Psoas muscle (tissue), 8 donors: ENCODE results near the gene CBX6. TPM values are rescaled to one million over a fixed set of nuclear protein-coding genes. Genes with fewer than 3 reads are reported as not detected.

Experiments
- ATAC-seq, 4 donors: fragments of 200-7000 bp; cut with Tn5 transposase; one replicate each; pipeline ENCODE4 v1.9.1; 2020; ENCODE audit warnings: moderate library complexity in 3 of 4, mild to moderate bottlenecking in 2 of 4
- DNase-seq, 2 donors: peaks; one replicate each; pipeline ENCODE4 v3.0.0-alpha.2; 2020
- H3K27ac ChIP-seq: fragments of 200-600 bp; one replicate; pipeline ENCODE4 v1.8.0; 2022
- H3K27me3 ChIP-seq, 3 donors: fragments of 200-600 bp in 1 of 3; one replicate each; pipeline versions ENCODE4 v1.6.1 to v1.8.0; 2013 to 2022; ENCODE audit warnings: low read length in 2 of 3, mild to moderate bottlenecking in 2 of 3, moderate library complexity in 1 of 3; ENCODE audit not compliant: insufficient read depth in 3 of 3
- H3K36me3 ChIP-seq, 2 donors: fragments of 200-600 bp in 1 of 2; one replicate each; pipeline versions ENCODE4 v1.6.1 to v1.8.0; 2013 to 2022; ENCODE audit warnings: low read depth in 1 of 2, mild to moderate bottlenecking in 1 of 2, moderate library complexity in 1 of 2; ENCODE audit not compliant: insufficient read depth in 1 of 2
- H3K4me1 ChIP-seq: fragments of 200-600 bp; one replicate; pipeline ENCODE4 v1.8.0; 2022
- H3K4me3 ChIP-seq: fragments of 200-600 bp; one replicate; pipeline ENCODE4 v1.8.0; 2022; ENCODE audit warnings: mild to moderate bottlenecking
- H3K9me3 ChIP-seq: fragments of 200-600 bp; one replicate; pipeline ENCODE4 v1.8.0; 2022
- WGBS, 3 donors: extraction: QIAGEN DNeasy Blood & Tissue Kit; methylation state at CpG; one replicate each; pipeline versions ENCODE4 v1.1.6 to v1.1.7; 2013; 5-methylcytosine and 5-hydroxymethylcytosine counted together
- intact Hi-C, 2 donors: fragments of 100-400 bp; cut with DNase I; formaldehyde crosslinking; loops; one replicate each; pipeline versions ENCODE4 v1.11.0 to v1.14.2; 2022
- polyA plus RNA-seq, 3 donors: library from polyadenylated mRNA; stranded (reverse); fragments of 200-250 nt; gene quantifications; one replicate each; pipeline ENCODE4 v1.2.3, GENCODE V29; 2013
- total RNA-seq, 4 donors: library from RNA; stranded (reverse); fragmentation: NEBNext Ultra II Directional in 2 of 4; extraction: Animal tissue kit (Norgen Biotek cat#: 25700) in 2 of 4; gene quantifications; one replicate each; pipeline versions ENCODE4 v1.2.1 to v1.2.4, GENCODE V29; 2021 to 2023
- TF ChIP-seq, protein P1 (sequence below): fragments of 200-600 bp; IDR thresholded peaks from one replicate; pipeline ENCODE4 v1.8.0; 2022; ENCODE audit warnings: antibody characterized with exemption
- donor health status: healthy with polysubstance abuse.
- donor health status: DM: no; HTN: no; CAD: no; lungs with moderate emphysema.
- donor health status: Bipolar disorder and iron deficiency.
- donor health status: healthy.
- donor health status: DM: yes; HTN: yes; CAD: no.
- donor health status: DM: no; HTN: no; CAD: no.
- donor health status: DM: no; HTN: no; CAD: no.
- donor health status: DM: yes; HTN: yes; CAD: no.

The CBX6 gene
- total and polyA plus RNA-seq, 7 donors, result 5.2 to 21.0 (median 17.1) TPM

DNA sequence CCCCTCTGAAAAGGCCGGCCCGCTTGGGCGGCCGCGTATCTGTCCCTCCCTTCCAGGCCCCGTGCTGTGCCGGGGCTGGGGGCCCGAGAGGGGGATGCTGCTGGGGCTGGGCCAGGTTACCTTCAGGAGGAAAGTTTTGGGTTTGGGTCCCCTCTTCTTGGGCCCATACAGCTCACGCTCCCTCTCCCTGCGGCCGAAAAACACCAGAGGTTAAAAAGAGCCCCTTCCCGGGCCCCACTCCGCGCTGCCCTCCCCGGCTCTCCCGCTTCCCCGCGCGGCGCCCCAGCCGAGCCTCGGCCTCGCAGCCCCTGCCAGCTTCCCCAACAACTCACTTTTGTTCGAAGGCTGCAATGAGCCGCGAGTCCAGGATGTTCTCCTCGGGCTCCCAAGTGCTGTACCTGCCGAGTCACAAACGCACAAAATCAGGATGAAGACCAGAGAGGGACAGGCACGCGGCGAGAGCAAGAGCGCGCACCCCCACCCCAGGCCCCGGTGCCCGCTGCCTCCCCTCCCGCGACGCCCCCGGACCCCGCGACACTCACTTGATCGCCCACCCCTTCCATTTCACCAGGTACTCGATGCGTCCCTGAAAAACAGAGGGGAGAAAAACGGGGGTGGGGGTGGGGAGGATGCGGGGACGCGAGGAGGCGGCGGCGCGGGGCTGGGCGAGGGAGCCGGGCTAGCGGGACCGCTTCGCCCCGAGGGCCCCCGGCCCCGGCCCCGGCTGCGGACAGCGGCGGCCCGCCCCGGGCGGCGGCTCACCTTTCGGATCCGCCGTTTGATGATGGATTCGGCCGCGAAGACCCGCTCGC is 450 bp downstream of the CBX6 start:
- no peaks in the 10 kb centered on the region for H3K9me3 ChIP-seq
- DNase-seq (no peak), ATAC-seq (no peak)
- 3 to 8% (median 6%) methylated on average over 46 to 77 of the region's 77 CpGs for WGBS, 3 donors
- intact Hi-C loops, result loop anchor here (5.0 to 10.0 kb wide), 3 partner anchors 56 to 443 kb away; partner anchors contain the start of gene RPL3 (in 1 of the 2)
- H3K4me3 ChIP-seq, result peak overlapping the region; percentile 97
- peaks cover 0 to 22% of the 10 kb centered on the region in 2 donors for H3K36me3 ChIP-seq
- peaks cover 20% of the 10 kb centered on the region for H3K4me1 ChIP-seq
- peak overlapping the region; percentile 72 for H3K27ac ChIP-seq
- H3K27me3 ChIP-seq, result no peaks in the 10 kb centered on the region
- TF ChIP-seq, protein P1, sequence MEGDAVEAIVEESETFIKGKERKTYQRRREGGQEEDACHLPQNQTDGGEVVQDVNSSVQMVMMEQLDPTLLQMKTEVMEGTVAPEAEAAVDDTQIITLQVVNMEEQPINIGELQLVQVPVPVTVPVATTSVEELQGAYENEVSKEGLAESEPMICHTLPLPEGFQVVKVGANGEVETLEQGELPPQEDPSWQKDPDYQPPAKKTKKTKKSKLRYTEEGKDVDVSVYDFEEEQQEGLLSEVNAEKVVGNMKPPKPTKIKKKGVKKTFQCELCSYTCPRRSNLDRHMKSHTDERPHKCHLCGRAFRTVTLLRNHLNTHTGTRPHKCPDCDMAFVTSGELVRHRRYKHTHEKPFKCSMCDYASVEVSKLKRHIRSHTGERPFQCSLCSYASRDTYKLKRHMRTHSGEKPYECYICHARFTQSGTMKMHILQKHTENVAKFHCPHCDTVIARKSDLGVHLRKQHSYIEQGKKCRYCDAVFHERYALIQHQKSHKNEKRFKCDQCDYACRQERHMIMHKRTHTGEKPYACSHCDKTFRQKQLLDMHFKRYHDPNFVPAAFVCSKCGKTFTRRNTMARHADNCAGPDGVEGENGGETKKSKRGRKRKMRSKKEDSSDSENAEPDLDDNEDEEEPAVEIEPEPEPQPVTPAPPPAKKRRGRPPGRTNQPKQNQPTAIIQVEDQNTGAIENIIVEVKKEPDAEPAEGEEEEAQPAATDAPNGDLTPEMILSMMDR, result no peak

DNA sequence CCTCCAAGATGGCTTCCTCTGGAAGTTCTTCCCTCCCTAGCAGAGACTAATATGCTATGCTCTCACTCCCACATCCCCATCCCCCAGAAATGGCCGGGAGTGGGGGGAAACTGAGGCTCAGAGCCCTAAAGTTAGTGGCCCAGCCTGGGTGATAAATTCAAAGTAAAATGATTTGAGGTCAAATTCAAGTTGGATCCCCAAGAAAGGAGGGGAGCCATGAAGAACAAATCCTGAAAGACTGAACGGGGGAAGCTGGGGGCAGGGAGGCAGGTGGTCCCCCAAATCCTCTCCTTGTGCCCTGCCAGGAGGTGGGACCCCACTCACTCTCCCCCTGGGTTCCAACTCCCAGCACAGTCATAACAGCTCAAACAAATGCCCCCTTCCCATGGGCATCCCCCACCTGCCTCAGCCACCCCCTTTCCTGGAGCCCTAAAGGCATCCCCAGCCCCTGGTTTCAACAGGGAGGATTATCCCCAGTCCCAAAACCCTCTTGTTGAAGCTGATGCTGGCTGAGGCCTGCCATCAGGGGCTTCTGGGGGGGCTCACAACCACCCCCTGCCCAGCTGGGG is 1.1 kb downstream of the CBX6 start:
- TF ChIP-seq, protein P1, result no peak
- H3K4me1 ChIP-seq, result peaks cover 20% of the 10 kb centered on the region
- no peaks in the 10 kb centered on the region for H3K9me3 ChIP-seq
- 25 to 36% (median 32%) methylated on average over 2 of the region's 2 CpGs for WGBS, 3 donors
- H3K27ac ChIP-seq, result peak overlapping the region; percentile 72
- H3K27me3 ChIP-seq, result no peaks in the 10 kb centered on the region
- ATAC-seq (no peak), DNase-seq (no peak)
- intact Hi-C loops, result loop anchor here (1.0 to 10.0 kb wide), 4 partner anchors 56 to 444 kb away; partner anchors contain the start of gene RPL3 (in 1 of the 2)
- peak overlapping the region; percentile 97 for H3K4me3 ChIP-seq
- H3K36me3 ChIP-seq, result peaks cover 0 to 28% of the 10 kb centered on the region in 2 donors

DNA sequence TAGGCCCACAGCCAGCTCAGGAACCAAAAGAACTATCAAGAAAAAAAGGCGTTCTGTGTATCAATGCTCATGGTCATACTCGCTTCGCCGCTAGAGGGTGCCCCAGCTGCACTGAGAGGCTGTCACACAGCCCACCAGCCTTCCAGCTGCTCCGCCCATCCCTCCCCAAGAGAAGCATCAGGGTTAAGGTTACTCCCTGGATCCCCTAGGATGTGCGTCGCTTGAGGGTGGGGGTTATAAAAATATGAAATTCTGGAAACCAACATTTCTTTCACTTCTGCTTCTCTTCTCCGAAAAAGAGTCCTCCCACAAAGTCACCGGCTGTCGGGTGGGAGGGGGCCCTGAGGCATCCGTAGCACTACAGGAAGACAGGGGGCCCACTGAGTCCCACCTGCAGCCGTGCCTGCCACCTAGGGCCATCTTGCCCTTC is 1.7 kb downstream of the CBX6 start:
- H3K36me3 ChIP-seq, result peaks cover 0 to 34% of the 10 kb centered on the region in 2 donors
- ATAC-seq (peak; percentile 44 to 69 (median 57)), DNase-seq (peak; percentile 88 to 95)
- intact Hi-C loops, result loop anchor here (1.0 to 10.0 kb wide), 4 partner anchors 57 to 444 kb away; partner anchors contain the start of gene RPL3 (in 1 of the 2)
- H3K4me1 ChIP-seq, result peaks cover 20% of the 10 kb centered on the region
- peak overlapping the region; percentile 72 for H3K27ac ChIP-seq
- H3K4me3 ChIP-seq, result peak overlapping the region; percentile 97
- no peaks in the 10 kb centered on the region for H3K27me3 ChIP-seq
- TF ChIP-seq, protein P1, result peak; percentile 93
- no peaks in the 10 kb centered on the region for H3K9me3 ChIP-seq
- 9 to 16% (median 14%) methylated on average over 12 of the region's 12 CpGs for WGBS, 3 donors

DNA sequence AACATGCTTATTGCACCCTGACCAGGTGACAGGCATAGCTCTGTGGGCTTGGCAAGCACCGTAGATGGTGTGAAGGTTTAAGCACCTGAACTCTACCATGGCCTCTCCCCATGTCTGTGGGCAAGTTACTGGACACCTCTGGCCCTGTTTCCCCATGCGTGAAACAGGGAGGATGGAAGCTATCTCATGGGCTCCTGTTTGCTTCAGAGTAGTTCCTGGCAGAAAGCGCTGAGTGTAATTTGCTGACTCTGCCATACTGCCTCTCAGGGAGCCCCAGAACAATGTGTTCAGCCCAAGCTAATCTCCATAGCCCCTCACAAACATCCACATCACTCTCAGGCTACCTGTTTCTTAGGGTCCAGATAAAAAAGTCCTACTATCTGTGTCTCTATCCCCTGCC is 2.4 kb downstream of the CBX6 start:
- Histone ChIP-seq H3K9me3 (no peaks in the 10 kb centered on the region), H3K27me3 (no peaks in the 10 kb centered on the region), H3K4me1 (peaks cover 20% of the 10 kb centered on the region), H3K27ac (no peak overlapping the region), H3K4me3 (no peak overlapping the region), H3K36me3 (peaks cover 0 to 37% of the 10 kb centered on the region in 2 donors)
- TF ChIP-seq, protein P1, result no peak
- intact Hi-C loops, result loop anchor here (1.0 to 10.0 kb wide), 5 partner anchors 58 to 445 kb away; partner anchors contain the start of gene RPL3 (in 1 of the 2)
- ATAC-seq, result no peak
- WGBS, 3 donors, result 87 to 89% (median 87%) methylated on average over 3 of the region's 3 CpGs
- DNase-seq, result no peak
